ENCODE data around the gene LILRA6.
A peak's percentile ranks its signal among the peaks of the same experiment; 100 is the strongest.
"Not testable (repeated sequence)": the region's sequence is repeated elsewhere in the genome, so short reads cannot be mapped to it uniquely, and the experiment has no call there.

The LILRA6 gene

DNA sequence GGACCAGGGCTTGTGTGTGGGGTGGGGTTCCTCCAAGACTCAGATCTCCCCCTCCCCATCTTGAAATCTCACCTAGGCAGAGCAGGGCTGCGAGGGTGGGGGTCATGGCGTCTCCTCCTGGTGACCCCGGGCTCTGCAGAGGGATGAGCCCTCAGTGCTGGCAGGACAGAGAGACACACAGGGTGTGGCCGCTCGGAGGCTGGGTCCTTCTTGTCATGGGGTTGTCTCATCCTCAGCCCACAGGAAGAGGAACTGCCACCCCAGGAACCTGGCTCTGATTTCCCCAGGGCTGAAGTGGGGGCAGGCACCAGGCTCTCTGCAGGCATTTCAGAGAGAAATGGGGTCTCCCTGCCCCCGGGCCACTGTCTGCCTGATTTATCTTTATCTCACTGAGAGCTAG, at the start of gene LILRA6:
Gene LILRA6 (minus strand): TSS at position 145 of the 400 bp plus-strand sequence.
- not testable (repeated sequence) for DNase-seq

DNA sequence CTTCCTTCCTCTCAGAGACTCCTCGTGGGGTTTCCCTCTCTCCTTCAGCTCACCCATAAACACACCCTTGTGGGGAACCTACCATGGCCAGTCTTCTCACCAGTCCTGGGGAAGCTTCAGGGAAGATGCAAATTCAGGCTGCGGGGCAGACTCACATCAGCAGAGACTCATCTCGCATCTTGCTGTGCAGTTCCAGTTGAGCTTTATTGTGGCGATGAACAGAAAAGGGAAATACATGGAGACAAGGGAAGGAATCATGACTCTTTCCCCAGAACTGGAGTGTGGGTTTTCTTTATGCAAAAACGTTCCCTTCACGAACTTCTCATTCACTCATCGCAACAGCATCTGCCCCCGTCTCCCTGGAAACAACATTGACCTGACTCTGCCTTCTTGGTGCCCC, 46.6 kb upstream of the LILRA6 start:
- DNase-seq = not testable (repeated sequence)

GRCh38 chr19:54287456-54287855, 44.9 kb upstream of the LILRA6 start:
- DNase-seq = peak; percentile 68

GRCh38 chr19:54286283-54286682, 43.7 kb upstream of the LILRA6 start:
- DNase-seq = not testable (repeated sequence)

DNA sequence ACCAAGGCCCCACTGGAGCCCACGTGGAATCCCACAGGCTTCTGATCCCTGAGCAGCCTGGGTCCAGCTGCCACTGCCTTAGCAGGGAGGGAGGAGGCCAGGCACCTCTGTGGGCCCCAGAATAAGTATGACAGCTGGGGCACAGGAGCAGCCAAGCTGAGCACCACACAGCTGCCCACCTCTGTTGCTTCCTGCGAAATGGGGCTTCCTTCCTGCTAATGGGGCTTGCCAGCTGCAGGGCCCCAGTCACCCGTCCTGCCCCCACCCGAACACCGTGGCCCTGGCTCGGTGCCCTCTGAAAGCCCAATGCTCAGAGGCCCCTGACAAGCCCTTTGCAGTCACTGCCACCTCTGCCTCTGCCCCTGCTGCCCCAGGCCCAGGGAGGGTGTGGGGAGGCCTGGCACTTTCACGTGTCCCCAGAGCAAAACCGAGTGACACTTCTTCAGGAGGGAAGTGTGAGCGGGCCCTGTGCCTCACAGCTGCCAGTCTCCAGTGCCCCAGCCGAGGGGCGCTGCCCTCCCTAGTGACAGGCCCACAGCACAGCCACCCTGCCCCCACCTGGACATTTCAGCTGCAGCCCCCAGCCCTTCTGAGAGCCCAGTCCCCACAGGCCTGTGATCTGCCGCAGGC, 43.0 kb upstream of the LILRA6 start:
- not testable (repeated sequence) for DNase-seq

GRCh38 chr19:54282686-54283470, 40.3 kb upstream of the LILRA6 start:
- no peak for DNase-seq

DNA sequence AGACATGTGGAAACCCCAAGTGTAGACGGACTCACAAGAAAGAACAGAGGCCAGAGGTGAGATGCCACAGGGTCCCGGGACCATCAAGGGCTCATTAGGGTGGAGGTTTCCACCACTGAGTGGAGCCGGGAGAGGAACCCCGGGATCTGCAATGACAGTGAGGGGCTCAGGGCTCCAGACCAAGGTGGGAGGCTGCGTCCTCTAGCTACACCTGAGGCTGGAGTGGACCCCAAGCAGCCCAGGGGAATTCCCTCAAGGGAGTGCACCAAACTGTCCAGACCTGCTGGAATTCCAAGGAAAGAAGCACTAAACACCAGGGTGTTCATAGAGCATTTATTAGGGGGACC, 39.1 kb upstream of the LILRA6 start:
- DNase-seq = not testable (repeated sequence)

GRCh38 chr19:54281007-54281728, 38.6 kb upstream of the LILRA6 start, which contains the start of gene LILRB2:
Gene LILRB2 (minus strand): TSS chr19:54281110. CDS start chr19:54280496, 614 bp downstream.
- no peak for DNase-seq

DNA sequence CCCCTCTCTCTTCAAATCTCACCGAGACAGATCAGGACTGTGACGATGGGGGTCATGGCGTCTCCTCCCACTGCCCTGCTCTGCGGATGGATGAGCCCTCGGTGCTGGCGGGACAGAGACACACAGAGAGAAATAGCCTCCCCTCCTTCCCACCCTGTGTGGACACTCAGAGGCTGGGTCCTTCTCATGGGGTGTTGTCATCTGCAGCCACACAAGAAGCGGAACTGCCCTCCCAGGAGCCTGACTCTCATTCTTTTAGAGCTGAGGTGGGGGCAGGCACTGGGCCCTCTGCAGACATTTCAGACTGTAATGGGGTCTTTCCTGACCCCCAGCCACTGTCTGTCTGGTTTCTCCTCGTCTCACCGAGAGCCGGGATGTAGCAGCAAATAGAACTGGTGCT, 37.9 kb upstream of the LILRA6 start:
- DNase-seq = not testable (repeated sequence)

DNA sequence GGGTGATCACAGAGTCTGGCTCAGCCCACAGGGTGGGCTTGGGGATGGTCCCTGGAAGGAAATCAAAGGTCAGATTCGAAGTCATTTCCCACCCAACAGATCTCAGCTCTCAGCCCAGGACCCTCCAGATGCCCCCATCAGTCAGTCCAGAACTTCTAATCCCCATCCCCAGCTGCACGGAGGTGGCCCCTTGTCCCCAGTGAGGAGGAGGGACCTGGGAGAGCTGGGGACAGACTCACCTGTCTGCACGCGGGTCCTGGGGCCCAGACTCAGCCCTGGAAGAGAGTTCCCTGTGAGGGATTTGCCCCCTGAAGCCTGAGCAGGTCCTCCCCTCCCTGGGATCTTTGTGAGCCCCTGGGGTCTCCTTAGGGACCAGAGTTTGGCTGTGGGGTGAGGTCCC, 37.4 kb upstream of the LILRA6 start:
- not testable (repeated sequence) for DNase-seq

DNA sequence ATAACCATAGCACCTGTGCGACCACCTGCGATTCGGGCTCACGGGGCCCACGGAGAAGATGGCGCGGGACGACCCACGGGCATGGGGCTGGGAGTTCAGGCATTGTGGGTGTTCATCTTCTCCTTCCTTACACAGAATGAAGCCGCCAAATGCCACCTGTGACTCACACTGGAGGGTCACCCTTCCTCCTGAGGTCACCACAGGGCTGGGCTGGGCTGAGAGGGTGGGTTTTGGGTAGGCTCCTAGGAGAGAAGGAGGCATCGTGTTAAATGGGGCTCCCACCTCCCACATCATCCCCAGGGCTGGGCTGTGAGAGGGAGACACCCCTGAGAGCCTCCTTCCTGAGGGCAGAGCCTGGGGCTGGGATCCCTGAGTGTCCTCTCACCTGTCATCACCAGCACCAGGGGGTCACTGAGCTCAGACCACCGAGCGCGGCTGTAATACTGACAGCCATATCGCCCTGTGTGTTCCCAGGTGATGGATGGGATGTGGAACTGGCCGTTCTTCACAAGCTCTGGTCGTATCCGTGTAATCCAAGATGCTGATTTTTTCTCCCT, 36.9 kb upstream of the LILRA6 start:
- DNase-seq = no peak

DNA sequence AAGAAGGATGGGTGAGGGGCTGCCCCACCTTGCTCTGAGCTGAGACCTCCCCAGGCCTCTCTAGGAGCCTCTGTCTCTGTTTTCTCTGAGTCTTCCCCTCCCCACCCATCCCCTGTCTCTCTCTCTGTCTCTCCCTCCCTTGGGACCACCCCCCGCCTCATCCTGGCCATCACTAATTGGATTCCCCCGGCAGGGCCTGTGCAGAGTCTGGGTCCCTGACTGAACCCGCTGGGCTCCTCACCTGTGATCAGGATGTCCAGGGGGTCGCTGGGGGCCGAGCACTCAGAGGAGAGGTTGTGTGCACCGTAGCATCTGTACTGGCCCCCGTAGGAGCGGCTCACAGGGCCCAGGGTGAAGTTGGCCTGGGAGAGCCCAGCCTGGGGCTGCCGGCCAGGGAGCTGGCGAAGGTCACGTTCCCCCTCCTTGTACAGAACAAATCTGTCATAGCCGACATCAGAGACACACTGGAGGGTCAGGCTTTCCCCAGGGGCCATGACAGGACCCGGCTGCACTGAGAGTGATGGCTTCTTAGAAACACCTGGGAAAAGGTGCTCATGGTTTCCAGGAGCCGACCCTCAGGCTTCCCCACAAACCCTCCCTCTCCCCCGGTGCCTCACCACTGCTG, 36.1 kb upstream of the LILRA6 start:
- not testable (repeated sequence) for DNase-seq

- DNase-seq = not testable (repeated sequence)
Measured at GRCh38 chr19:54278056-54278455, 35.5 kb upstream of the LILRA6 start.

DNA sequence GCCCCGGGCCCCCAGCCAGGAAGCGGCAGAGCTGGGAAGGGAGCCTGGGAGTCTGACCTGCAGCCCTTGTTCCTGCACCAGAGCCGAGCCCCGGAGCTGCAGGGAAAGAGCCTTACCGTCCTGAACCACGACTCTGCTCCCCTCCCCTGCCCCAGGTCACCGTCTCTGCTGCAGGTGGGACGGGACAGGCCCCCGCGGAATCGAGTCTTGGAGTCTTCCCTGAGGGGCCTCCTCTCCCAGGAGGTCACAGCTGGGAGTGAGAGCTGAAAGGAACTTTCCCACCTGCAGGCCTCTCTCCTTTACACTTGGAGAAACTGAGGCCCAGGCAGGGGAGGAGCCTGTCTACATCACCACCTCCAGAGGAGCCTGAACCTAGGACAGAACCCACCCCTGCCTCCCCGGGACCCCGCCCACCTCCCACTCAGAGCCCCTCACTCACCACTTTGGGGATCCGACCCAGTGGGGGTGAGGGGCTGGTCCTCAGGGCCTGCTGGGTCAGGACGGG, 34.6 kb upstream of the LILRA6 start:
- DNase-seq = not testable (repeated sequence)

GRCh38 chr19:54275951-54276350, 33.4 kb upstream of the LILRA6 start:
- DNase-seq = no peak

- DNase-seq = not testable (repeated sequence)
Measured at GRCh38 chr19:54274516-54274915, 31.9 kb upstream of the LILRA6 start.

GRCh38 chr19:54273821-54274220, 31.2 kb upstream of the LILRA6 start:
- DNase-seq = no peak

GRCh38 chr19:54272181-54272580, 29.6 kb upstream of the LILRA6 start:
- not testable (repeated sequence) for DNase-seq

DNA sequence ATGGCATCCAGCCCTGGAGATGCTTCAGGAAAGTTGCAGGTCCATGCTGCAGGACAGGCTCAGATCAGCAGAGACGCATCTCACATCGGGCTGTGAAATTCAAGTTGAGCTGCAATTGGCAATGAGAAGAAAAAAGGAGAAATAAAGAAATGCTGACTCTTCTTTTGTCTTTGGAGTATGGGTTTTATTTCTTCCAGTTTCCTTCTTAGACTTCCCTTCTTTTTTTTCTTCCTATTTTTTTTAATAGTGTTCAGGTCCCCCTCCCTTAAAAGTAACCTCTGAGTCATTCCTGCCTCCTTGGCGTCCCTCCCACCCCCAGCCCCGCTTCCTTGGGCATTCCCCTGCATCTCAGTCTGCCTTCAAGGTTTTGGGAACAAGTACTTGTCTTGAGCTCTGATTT, 29.0 kb upstream of the LILRA6 start:
- not testable (repeated sequence) for DNase-seq

- DNase-seq = no peak
Measured at GRCh38 chr19:54271106-54271505, 28.5 kb upstream of the LILRA6 start.

- DNase-seq = no peak
Measured at GRCh38 chr19:54268936-54269335, 26.3 kb upstream of the LILRA6 start.

- peak; percentile 59 for DNase-seq
Measured at GRCh38 chr19:54266133-54266532, 23.5 kb upstream of the LILRA6 start.

GRCh38 chr19:54262470-54262869, 19.9 kb upstream of the LILRA6 start:
- DNase-seq = no peak

Measured in fibroblast of upper back skin (primary cell).